Activated CD8-positive, alpha-beta memory T cell treated with anti-CD3 and anti-CD28 coated beads for 24 hours (primary cell): ENCODE data around the gene UTP18.
A peak's percentile ranks its signal among the peaks of the same experiment; 100 is the strongest.
"Not testable (repeated sequence)": the region's sequence is repeated elsewhere in the genome, so short reads cannot be mapped to it uniquely, and the experiment has no call there.

ENCODE experiments used
- DNase-seq: peaks from one replicate; pipeline ENCODE4 v3.0.0-alpha.2; 2020

Gene UTP18

DNA sequence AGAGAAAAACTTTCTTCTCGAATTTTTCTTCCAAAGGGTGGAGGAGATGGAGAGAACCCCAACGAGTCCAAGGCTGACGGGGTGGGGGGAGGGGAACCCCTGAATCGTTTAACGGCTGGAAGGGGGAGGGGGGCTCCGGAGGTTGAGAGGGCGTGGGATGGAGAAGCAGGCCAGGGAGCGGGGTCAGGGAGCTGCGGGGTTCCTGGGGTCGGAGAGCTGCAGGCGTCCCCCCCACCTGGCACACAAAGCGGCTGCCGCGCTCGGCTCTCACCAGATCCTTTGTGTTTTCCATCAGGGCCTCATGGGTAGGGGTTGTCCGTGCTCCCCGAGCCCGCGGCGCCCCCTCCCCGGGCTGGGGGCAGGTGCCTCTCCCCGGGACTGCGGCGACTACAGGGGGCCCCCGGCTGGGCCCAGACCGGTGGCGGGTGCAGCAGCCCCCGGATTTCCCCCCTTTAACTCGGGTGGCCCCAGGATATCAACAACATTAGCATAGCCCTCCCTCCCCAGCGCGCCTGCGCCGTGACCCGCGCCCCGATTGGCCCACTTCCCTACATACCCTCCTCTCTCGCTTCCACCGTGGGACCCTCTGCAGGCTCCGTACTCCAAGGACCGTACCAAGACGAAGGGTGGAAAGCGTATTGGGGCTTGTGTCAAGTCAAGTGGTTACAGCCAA lies 646 bp upstream of the UTP18 start, which contains the start of gene MBTD1:
Gene MBTD1, minus strand, starts transcription at position 486 of the 673 bp plus-strand sequence. CDS start 34,888 bp downstream, outside the sequence.
- peak; percentile 95 for DNase-seq

DNA sequence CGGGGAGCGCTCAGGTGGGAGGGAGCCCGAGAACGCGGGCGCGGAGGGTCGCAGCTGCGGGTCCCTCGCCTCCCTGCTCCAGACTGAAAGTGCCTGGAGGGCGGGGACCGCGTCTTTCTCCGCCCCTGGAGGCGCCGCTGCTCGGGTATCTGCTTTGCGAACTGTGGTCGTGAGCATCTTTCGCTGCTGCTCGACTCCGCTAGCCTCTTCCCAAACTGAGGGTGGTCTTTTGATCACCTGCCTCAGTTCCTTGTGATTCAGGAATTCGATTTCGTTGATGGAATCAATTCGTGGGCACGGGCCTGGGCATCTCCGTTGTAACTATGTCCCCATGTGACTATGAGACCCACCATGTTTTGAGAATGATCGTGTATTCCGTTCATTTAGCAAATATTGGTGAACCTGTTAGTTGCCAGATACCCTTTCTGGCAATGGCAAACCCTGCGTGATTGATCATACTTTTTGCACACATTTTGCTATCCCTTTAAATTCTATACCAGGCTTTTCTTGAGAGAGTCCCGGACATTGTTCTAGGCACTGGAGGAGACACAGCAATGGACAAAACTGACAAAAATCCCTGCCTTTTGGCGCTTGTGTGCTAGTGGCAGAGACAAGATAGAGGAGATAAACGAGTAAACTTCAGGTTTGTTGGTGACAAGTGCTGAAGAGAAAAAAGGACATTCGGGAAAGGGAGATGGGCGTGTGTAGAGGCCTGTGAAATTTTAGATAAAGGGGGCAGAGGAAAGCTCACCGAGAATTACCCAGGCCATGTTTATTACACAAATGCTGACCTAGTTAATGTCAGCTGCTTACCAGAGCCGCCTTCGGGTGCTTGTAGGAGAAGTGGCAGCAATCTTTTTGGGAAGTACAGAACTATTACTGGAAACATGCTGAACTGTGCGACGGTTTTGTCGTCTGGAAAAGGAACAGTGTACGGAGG lies 948 bp downstream of the UTP18 start:
- no peak for DNase-seq

DNA sequence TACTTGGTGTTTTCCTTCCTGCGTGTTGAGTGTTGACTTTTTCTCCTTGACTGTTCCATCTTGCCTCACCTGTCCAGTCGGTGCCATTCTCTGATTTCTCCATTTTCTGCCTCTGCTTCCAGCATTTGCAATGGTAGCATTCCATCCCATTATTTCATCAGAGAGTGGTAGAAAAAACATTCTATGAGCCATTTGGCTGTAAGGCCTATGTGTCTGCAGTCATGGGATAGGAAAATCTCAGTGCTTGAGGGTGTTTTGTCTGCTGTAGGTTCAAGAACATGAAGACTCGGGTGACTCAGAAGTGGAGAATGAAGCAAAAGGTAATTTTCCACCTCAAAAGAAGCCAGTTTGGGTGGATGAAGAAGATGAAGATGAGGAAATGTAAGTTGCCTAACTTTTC lies 2.7 kb downstream of the UTP18 start:
- DNase-seq: no peak

DNA sequence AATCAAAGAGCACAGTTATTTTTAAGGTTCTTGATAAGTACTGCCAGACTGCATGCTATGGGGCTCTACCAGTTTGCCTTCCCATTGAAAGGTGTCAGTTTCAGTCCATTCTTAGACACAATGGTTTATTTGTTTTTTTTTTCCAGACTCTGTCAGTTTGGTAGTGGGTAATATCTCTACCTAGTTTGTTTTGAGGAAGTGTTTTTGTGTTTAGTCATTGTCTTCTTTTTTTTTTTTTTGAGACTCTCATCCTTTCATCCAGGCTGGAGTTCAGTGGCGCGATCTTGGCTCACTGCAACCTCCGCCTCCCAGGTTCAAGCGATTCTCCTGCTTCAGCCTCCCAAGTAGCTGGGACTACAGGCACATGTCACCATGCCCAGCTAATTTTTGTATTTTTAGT lies 4.1 kb downstream of the UTP18 start:
- DNase-seq: not testable (repeated sequence)

DNA sequence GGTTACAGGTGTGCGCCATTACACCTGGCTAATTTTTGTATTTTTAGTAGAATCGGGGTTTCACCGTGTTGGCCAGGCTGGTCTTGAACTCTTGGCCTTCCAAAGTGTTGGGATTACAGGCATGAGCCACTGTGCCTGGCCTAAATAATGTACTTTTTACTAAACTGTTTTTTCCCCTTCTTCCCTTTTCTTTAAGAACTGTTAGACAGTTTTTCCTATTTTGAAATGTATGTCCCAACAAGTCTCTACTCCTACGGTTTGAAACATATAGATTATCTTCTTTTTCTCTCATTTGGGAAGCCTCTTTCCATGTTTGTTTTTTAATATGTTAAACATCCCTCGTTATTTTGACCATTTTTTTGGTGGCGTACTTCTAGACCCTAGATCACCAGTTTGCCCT lies 9.6 kb downstream of the UTP18 start:
- DNase-seq: no peak

DNA sequence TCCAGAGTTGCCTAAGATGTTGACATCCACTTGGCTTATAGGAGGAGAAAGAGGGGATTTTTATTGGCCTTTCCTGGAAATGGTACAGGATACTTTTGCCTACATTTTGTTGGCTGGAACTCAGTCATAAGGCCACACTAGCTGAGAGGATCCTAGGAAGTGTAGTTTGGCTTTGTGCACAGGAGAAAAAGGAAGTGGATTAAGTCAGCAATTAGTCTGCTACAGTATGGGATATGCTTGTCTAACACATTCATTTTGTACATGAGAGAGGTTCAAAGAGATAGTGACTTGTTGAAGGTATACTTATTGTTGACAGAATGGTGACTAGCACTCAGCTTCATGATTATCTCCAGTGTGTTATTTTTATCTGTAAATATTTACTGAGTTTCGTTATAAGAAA lies 10.3 kb downstream of the UTP18 start:
- DNase-seq: no peak

DNA sequence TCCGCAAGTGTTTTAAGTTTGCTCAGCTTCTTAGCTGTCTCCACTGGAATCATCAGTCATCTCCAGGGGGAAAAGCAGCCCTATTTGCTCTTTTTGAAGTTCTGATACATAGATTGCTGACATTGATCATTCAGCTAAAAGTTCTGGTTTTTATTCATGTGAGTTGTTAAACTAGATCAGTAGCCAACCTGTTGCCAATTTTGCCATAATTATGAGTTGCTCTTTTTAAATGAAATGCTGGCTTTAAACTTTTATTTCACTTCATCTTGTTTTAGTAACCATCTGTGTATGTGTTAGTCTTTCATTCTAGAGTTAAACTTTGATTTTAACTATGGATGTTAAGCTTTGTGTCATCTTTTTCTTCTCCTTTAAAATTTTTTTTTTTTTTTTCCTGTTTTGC lies 12.5 kb downstream of the UTP18 start:
- no peak for DNase-seq

DNA sequence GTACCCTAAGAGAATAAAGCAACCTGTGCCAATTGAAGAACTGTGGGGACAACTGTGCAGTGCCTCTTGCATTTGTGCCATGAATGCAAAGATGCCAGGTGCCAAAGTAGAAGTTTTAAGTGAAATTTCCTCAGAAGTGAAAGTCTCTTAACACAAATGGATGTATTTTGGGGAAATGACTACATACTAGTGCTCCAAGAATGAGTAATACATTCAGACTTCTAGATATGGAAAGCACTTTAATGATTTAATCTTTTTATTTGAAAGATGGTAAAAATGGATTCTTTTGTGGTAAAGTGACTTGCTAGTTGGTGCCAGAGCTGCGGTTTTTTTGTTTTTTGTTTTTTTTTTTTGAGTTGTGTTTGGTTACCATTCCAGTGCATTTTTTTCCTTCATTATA lies 15.0 kb downstream of the UTP18 start:
- DNase-seq: no peak

DNA sequence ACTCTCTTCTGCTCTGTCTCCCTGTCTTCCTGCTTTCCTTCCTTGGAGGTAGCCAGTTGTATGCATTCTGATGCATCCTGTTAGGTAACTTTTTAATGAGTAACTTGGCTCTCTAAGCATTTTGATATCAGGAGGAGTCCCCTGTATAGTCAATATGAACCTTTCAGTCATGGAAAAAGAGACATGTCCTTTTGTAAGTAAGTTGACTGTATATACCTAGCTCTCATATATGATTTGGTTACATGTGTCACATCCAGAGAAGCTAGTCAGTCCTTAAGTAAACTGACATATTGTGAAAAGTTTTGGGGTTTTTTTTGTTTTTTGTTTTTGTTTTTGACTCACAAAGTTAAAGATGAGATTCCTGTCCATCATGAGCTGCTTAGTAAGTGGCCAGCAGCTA lies 18.8 kb downstream of the UTP18 start:
- no peak for DNase-seq

DNA sequence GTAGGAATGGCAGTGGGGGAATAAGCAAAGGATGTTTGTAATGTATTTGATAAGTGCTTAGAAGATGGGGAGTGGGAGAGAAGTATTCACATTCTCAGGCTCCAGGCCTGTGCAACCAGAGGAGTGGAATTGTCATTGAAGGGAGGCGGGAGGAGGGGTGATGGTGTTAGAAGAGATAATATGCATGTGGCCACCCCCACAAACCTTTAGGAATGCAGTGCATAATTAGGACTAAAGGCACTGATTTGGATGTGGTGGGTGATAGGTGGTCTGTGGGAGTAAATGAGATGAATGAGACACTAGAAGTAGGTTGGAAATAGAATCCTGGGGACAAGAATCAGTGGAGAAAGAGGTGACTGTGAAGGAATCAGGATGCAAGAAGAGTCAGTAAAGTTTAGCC lies 27.1 kb downstream of the UTP18 start:
- no peak for DNase-seq

DNA sequence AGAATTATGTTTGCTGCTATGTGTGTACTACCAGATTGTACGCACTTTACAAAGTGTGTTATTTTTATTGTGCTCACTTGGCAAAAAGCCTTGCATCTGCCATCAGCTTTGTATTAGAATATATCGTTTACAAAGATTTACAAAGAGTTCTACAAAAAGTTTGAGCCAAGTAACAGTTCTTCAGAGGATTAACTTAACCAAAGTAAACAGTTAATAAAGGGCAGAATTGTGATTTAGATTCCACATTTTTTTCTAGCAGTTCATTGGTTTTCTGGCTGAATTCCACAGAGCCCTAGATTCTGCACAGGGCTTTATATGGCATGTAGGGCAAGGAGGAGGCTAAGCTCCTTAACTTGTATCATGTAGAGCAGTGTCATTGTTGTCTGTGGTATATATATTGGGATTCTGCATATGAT lies 29.4 kb downstream of the UTP18 start:
- DNase-seq: no peak

DNA sequence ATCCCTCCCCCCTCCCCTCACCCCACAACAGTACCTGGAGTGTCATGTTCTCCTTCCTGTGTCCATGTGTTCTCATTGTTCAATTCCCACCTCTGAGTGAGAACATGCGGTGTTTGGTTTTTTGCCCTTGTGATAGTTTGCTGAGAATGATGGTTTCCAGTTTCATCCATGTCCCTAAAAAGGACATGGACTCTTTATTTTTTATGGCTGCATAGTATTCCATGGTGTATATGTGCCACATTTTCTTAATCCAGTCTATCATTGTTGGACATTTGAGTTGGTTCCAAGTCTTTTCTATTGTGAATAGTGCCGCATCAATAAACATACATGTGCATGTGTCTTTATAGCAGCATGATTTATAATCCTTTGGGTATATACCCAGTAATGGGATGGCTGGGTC lies 34.0 kb downstream of the UTP18 start:
- not testable (repeated sequence) for DNase-seq

DNA sequence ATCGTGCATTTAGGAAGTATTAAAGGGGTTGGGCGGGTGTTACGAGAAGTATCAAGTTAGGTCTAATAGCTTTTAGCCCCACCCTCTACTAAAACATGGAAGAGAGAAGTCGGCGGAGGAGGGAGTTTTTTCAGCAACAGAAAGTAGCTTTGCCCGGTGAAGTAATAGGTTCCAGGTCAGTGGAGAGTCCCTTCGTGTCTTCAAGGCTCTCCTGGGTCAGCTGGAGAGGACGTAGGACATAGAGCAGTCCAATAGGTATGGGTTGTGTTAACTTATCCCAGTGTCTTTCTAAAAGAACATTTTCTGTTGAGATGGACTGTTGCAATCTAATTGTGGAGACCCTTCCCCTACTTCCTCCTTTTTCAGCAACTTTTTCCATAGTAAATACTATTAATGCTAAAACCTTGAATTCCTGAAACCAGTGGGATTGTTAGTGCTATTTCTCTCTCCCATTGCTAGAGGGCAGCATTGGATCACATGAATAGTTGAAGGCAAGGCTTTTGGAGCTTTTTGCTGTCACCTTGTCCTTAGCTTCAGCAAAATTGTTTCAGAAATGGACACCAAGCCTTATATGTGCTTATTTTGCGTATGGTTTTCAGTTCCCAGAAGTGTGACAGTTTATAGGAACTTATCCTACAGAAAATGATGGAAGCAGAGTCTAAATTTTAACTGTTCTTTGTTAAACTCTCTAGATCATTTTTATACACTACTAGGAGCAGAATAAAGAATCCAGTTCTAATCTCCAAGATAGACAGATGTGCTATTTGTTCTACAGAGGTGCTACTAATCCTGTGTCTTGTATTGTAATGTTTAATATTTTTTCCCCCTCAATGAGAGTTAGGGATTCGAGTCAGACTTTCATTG lies 38.4 kb downstream of the UTP18 start:
- no peak for DNase-seq

DNA sequence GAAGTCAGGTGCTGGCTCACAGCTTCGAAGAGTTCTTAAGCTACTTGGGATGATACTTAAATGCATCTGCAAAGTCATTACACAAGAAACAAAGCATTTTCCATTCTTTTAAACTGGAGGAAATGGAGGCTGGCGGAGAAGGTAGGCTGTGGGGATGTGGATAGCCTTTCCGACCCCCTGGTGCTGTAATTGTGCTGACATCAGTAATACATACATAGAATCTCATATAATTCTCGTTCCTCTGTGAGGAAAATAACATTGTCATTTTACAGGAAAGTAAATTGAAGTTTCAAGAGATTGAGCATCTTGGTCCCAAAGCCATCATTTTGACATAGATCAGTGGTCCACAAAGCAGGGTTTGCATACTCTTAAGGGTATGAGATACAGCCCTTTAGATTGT lies 39.5 kb downstream of the UTP18 start:
- no peak for DNase-seq

DNA sequence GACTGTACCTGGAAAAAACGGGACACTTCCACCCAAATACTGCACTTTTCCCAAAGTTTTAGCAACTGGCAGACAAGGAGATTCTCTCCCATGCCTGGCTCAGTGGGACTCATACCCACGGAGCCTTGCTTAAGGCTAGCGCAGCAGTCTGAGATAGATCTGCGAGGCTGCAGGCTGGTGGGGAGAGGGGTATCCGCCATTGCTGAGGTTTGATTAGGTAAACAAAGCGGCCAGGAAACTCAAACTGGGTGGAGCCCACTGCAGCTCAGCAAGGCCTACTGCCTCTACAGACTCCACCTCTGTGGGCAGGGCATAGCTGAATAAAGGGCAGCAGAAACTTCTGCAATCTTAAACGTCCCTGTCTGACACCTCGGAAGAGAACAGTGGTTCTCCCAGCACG lies 44.8 kb downstream of the UTP18 start:
- DNase-seq: no peak

DNA sequence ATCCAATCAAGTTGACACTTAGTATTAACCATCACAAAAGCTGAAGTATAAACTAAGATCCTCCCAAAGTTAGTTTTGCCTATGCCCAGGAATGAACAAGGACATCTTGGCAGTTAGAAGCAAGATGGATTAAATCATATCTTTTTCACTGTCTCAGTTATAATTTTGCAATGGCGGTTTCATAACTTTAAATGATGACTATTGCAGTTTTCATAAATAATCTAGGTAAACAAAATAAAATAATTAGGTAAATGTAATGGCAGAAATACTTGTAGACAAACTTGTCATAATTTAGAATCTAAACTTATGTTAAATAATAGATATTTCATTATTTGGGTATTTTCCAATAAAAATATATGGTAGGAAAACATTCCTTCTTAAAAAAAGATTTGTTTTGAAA lies 51.7 kb downstream of the UTP18 start:
- not testable (repeated sequence) for DNase-seq

DNA sequence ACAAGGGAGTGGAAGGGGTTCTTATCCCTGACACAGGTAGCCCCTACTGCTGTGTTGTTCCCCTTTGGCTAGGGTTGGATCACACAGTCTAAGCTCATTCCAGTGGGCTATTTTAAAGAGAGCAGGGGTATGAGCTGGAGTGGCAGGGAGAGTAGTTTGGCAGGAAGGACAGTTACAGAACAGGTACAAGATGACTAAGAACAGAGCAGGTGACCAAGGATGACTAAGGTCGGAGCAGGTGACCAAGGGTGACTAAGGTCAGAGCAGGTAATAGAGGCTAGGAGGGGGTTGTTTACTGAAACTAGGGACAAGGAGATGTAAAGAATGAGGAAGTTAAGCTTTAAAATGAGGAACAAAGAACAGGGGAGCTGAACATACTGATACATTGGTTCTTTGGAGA lies 58.8 kb downstream of the UTP18 start:
- DNase-seq: no peak

DNA sequence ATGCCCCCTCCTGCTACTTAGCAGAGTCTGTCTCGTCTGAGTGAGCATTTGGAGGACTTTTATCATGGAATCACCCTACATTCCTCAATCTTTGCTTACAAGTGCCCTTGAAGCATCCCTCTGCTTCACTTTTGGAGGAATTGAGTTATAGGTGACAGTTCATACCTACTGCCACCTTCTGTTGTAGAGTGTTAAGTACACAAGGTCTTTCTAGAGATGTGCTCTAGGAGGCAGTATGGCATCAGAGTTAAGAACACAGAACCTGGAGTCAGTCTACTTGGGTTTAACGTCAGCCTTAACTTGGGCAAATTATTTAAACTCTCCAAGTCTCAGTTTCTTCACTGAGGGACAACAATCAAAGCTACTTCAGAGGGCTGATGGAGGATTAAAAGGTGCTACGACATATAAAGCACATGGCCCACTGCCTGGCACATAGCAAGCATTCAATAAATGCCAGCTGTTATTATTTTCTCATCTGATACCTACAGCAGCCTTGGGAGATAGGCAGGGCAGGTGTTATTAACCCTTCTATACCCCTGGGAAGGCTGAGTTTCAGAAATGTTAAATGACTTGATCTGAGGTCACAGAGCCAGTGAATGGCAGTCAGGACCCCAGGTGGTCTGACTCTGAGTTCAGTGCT lies 62.2 kb downstream of the UTP18 start:
- DNase-seq: no peak

DNA sequence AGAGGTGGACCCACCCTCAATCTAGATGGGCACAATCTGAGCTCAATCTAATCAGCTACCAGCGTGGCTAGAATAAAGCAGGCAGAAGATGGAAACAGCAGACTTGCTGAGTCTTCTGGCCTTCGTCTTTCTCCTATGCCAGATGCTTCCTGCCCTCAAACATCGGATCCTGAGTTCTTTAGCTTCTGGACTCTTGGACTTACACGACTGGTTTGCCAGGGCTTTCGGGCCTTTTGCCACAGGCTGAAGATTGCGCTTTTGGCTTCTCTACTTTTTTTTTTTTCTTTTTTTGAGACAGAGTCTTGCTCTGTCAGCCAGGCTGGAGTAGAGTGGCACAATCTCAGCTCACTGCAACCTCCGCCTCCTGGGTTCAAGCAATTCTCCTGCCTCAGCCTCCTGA lies 65.1 kb downstream of the UTP18 start:
- no peak for DNase-seq

DNA sequence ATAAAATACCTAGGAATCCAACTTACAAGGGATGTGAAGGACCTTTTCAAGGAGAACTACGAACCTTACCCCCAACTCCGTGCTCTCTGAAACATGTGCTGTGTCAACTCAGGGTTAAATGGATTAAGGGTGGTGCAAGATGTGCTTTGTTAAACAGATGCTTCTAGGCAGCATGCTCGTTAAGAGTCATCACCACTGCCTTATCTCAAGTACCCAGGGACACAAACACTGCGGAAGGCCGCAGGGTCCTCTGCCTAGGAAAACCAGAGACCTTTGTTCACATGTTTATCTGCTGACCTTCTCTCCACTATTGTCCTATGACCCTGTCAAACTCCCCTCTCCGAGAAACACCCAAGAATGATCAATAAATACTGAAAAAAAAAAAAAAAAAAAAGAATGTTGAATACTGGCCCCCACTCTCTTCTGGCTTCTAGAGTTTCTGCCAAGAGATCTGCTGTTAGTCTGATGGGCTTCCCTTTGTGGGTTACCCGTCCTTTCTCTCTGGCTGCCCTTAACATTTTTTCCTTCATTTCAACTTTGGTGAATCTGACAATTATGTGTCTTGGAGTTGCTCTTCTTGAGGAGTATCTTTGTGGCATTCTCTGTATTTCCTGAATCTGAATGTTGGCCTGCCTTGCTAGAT lies 70.6 kb downstream of the UTP18 start:
- DNase-seq: not testable (repeated sequence)

DNA sequence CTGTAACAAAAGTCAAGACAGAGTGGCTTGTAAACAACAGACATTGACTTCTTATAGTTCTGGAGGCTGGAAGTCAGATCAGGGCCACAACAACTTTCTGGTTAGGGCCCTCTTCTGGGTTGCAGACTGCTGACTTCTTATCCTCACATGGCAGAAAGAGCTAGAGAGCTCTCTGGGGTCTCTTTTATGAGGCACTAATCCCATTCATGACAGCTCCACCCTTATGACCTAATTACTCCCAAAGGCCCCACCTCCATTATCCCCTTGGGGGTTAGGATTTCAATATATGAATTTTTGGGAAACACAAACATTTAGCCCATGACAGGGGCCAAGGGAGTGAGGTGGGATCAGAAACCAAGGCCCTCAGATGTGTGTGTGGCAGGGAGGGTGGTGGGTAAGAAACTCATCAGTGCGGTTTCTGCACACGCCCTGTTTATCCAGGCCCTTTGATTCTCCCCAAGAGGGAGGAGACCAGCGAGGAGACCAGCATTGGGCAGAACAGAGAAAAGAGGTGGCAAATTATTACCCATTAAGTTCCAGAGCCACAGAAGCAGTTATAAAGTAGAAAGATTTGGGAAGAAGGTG lies 74.8 kb downstream of the UTP18 start:
- no peak for DNase-seq
